Glomerular visceral epithelial cell (primary cell): ENCODE data around the gene PLIN4.
"Not testable (repeated sequence)": the region's sequence is repeated elsewhere in the genome, so short reads cannot be mapped to it uniquely, and the experiment has no call there.

ENCODE experiments used
- DNase-seq: peaks from one replicate; pipeline ENCODE4 v3.0.0-alpha.2; 2016; ENCODE audit errors: extremely low spot score

The PLIN4 gene

GRCh38 chr19:4527377-4527776, 9.1 kb upstream of the PLIN4 start:
- not testable (repeated sequence) for DNase-seq

GRCh38 chr19:4525563-4526002, 7.3 kb upstream of the PLIN4 start:
- no peak for DNase-seq

GRCh38 chr19:4524808-4525562, 6.7 kb upstream of the PLIN4 start:
- DNase-seq: peak; percentile 52

GRCh38 chr19:4523306-4524110, 5.2 kb upstream of the PLIN4 start:
- DNase-seq: peak; percentile 51

- no peak for DNase-seq
Observed at GRCh38 chr19:4522291-4523002, 4.2 kb upstream of the PLIN4 start.

GRCh38 chr19:4521888-4522242, 3.6 kb upstream of the PLIN4 start:
- no peak for DNase-seq

GRCh38 chr19:4521170-4521887, 3.0 kb upstream of the PLIN4 start:
- DNase-seq: peak; percentile 79

- DNase-seq: no peak
Observed at GRCh38 chr19:4519521-4520277, 1.4 kb upstream of the PLIN4 start.

GRCh38 chr19:4519172-4519496, 848 bp upstream of the PLIN4 start:
- no peak for DNase-seq

GRCh38 chr19:4517451-4518057, 732 bp downstream of the PLIN4 start:
- DNase-seq: no peak

GRCh38 chr19:4516939-4517300, 1.4 kb downstream of the PLIN4 start:
- no peak for DNase-seq

GRCh38 chr19:4516199-4516938, 1.9 kb downstream of the PLIN4 start:
- DNase-seq: no peak

- no peak for DNase-seq
Observed at GRCh38 chr19:4515732-4516131, 2.6 kb downstream of the PLIN4 start.

GRCh38 chr19:4513248-4513647, 5.0 kb downstream of the PLIN4 start:
- DNase-seq: no peak

GRCh38 chr19:4512070-4512469, 6.2 kb downstream of the PLIN4 start:
- no peak for DNase-seq

GRCh38 chr19:4511300-4512054, 6.8 kb downstream of the PLIN4 start:
- DNase-seq: no peak

- DNase-seq: no peak
Observed at GRCh38 chr19:4510435-4511255, 7.6 kb downstream of the PLIN4 start.

GRCh38 chr19:4508698-4509097, 9.6 kb downstream of the PLIN4 start:
- DNase-seq: no peak

GRCh38 chr19:4507804-4508203, 10.5 kb downstream of the PLIN4 start:
- DNase-seq: no peak
